Chondrocyte (in vitro differentiated cells): Measurements from ENCODE around the gene GFRA1. TPM values are rescaled to one million over a fixed set of nuclear protein-coding genes. Genes with fewer than 3 reads are reported as not detected.

ENCODE experiments used
- DNase-seq: peaks from one replicate; pipeline ENCODE4 v3.0.0; 2021; ENCODE audit warnings: mixed read lengths, low spot score
- H3K27ac Mint-ChIP-seq: one replicate; pipeline ENCODE4 v1.8.0; 2021; ENCODE audit warnings: mild to moderate bottlenecking, moderate library complexity, mixed read lengths; ENCODE audit not compliant: unreplicated experiment
- H3K27me3 Mint-ChIP-seq: 2 replicates; pipeline ENCODE4 v1.8.0; 2021; ENCODE audit warnings: low read depth, mixed read lengths
- H3K36me3 Mint-ChIP-seq: 2 replicates; pipeline ENCODE4 v1.8.0; 2021; ENCODE audit warnings: low read depth, mixed read lengths
- H3K4me1 Mint-ChIP-seq: 2 replicates; pipeline ENCODE4 v1.8.0; 2021; ENCODE audit warnings: low read depth, mild to moderate bottlenecking, mixed read lengths
- H3K4me3 Mint-ChIP-seq: one replicate; pipeline ENCODE4 v1.8.0; 2021; ENCODE audit warnings: mild to moderate bottlenecking, moderate library complexity, mixed read lengths; ENCODE audit not compliant: unreplicated experiment
- H3K9me3 Mint-ChIP-seq: 2 replicates; pipeline ENCODE4 v1.8.0; 2021; ENCODE audit warnings: low read depth, mixed read lengths
- CTCF ChIP-seq: fragments of 200-600 bp; sonication (generic); IDR thresholded peaks from 2 replicates; pipeline ENCODE4 v1.5.0; 2021; ENCODE audit warnings: antibody characterized with exemption, mild to moderate bottlenecking, moderate library complexity
- total RNA-seq: library from RNA; stranded (reverse); gene quantifications from 3 replicates; pipeline ENCODE4 v1.2.1, GENCODE V29; 2021

GFRA1 gene
- total RNA-seq, 1 donor from 2014 or later: 79.7 TPM

GRCh38 chr10:116118847-116119246 is 154.2 kb downstream of the GFRA1 start:
- no peaks in the 10 kb centered on the region for H3K9me3 Mint-ChIP-seq
- DNase-seq: no peak
- no peak overlapping the region for H3K27ac Mint-ChIP-seq
- peaks cover 3% of the 10 kb centered on the region for H3K36me3 Mint-ChIP-seq
- no peak overlapping the region for H3K4me3 Mint-ChIP-seq
- TF ChIP-seq CTCF: no peak
- H3K27me3 Mint-ChIP-seq: no peaks in the 10 kb centered on the region
- H3K4me1 Mint-ChIP-seq: peaks cover 6% of the 10 kb centered on the region

- no peaks in the 10 kb centered on the region for H3K27me3 Mint-ChIP-seq
- TF ChIP-seq CTCF: no peak
- no peaks in the 10 kb centered on the region for H3K4me1 Mint-ChIP-seq
- no peaks in the 10 kb centered on the region for H3K9me3 Mint-ChIP-seq
- peaks cover 3% of the 10 kb centered on the region for H3K36me3 Mint-ChIP-seq
- no peak overlapping the region for H3K27ac Mint-ChIP-seq
- no peak for DNase-seq
- no peak overlapping the region for H3K4me3 Mint-ChIP-seq
Measured at GRCh38 chr10:116115797-116116196, 157.2 kb downstream of the GFRA1 start.

GRCh38 chr10:116115036-116115641 is 157.9 kb downstream of the GFRA1 start:
- H3K27ac Mint-ChIP-seq: no peak overlapping the region
- H3K27me3 Mint-ChIP-seq: no peaks in the 10 kb centered on the region
- H3K9me3 Mint-ChIP-seq: no peaks in the 10 kb centered on the region
- peaks cover 3% of the 10 kb centered on the region for H3K36me3 Mint-ChIP-seq
- DNase-seq: no peak
- no peaks in the 10 kb centered on the region for H3K4me1 Mint-ChIP-seq
- no peak for TF ChIP-seq CTCF
- no peak overlapping the region for H3K4me3 Mint-ChIP-seq

GRCh38 chr10:116113721-116114501 is 159.1 kb downstream of the GFRA1 start:
- H3K4me1 Mint-ChIP-seq: no peaks in the 10 kb centered on the region
- no peak overlapping the region for H3K4me3 Mint-ChIP-seq
- no peaks in the 10 kb centered on the region for H3K27me3 Mint-ChIP-seq
- H3K27ac Mint-ChIP-seq: no peak overlapping the region
- no peak for TF ChIP-seq CTCF
- H3K36me3 Mint-ChIP-seq: peaks cover 3% of the 10 kb centered on the region
- no peak for DNase-seq
- no peaks in the 10 kb centered on the region for H3K9me3 Mint-ChIP-seq

GRCh38 chr10:116112232-116113231 is 160.5 kb downstream of the GFRA1 start:
- Mint-ChIP-seq H3K36me3 (no peaks in the 10 kb centered on the region), H3K27ac (no peak overlapping the region), H3K9me3 (no peaks in the 10 kb centered on the region), H3K4me1 (no peaks in the 10 kb centered on the region), H3K27me3 (no peaks in the 10 kb centered on the region), H3K4me3 (no peak overlapping the region)
- no peak for DNase-seq
- TF ChIP-seq CTCF: no peak
